ENCODE data around the gene RASSF5.
"Not testable (repeated sequence)": the region's sequence is repeated elsewhere in the genome, so short reads cannot be mapped to it uniquely, and the experiment has no call there.

The RASSF5 gene

DNA sequence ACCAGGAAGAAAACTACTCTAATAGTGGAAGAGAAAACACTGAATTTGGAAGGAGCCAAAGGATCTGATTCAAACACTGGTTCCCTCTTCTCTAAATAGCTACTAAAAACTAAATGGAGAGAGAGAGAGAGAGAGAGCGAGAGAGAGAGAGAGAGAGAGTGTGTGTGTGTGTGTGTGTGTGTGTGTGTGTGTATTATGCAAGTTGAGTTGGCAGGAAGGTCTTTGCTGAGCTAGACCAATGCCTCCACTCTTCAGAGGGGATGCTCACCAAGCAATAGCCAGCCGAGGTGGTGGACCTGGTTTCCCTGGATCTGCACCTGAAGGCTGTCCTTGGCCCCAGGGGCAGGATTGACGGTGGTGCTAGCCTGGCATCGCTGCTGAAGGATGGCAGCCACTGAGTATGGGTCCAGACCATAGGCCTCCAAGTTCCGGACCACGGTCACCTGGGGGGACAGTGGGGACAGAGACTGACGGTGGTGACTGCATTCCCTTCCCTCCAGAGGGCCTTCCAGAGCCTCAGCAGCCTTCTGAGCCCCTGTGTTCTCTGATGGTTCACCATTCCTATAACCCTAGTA, 86.1 kb downstream of the RASSF5 start:
- Histone ChIP-seq H3K36me3 (ENCODE audit: control insufficient read depth, insufficient read depth, low read length) (peaks cover 67% of the 10 kb centered on the region), H3K9ac (ENCODE audit: low read length) (no peak overlapping the region), H3K27ac (ENCODE audit: low read depth, low read length) (no peak overlapping the region), H3K27me3 (ENCODE audit: control insufficient read depth, insufficient read depth, low read length) (no peaks in the 10 kb centered on the region), H3K9me3 (ENCODE audit: control insufficient read depth, insufficient read depth, low read depth, low read length) (no peaks in the 10 kb centered on the region), H3K4me1 (ENCODE audit: control insufficient read depth, insufficient read depth, low read length) (no peaks in the 10 kb centered on the region), H3K4me3 (ENCODE audit: low read depth, low read length) (no peak overlapping the region)

DNA sequence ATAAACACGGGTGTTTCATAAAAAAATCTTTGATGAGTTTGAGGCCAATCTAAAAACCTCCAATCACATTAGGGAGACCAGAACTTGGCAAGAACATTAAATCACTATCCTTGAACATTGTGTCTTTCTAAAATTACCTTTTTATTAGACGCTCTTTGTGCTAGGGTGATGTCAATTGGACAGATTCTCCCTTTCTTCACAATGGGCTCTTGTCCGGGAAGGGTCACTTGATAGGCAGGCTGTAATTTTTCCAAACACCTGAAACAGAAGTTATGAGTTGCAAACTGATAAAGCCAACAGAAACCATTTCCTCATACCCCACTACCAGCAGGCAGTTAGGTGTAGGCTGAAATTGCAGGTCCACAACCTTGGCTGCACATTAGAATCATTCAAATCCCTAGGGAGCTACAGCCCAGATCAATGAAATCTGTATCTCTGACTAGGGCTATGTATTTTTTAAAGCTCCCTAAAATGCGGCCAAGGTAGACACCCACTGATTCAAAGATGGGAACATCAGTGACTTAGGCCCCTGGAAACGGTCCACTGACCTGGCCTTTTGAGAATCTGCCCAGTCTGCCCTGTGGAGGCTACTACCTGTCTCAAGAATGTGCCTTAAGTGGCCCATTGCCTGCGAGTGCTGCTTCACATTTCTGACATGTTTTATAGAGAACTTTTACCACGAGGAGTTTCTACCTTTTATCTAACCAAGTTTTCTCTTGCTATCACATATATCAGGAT, 88.4 kb downstream of the RASSF5 start:
- H3K27me3 ChIP-seq (ENCODE audit: control insufficient read depth, insufficient read depth, low read length) = no peaks in the 10 kb centered on the region
- H3K36me3 ChIP-seq (ENCODE audit: control insufficient read depth, insufficient read depth, low read length) = peaks cover 84% of the 10 kb centered on the region
- no peaks in the 10 kb centered on the region for H3K9me3 ChIP-seq (ENCODE audit: control insufficient read depth, insufficient read depth, low read depth, low read length)
- H3K9ac ChIP-seq (ENCODE audit: low read length) = no peak overlapping the region
- no peaks in the 10 kb centered on the region for H3K4me1 ChIP-seq (ENCODE audit: control insufficient read depth, insufficient read depth, low read length)
- no peak overlapping the region for H3K27ac ChIP-seq (ENCODE audit: low read depth, low read length)
- no peak overlapping the region for H3K4me3 ChIP-seq (ENCODE audit: low read depth, low read length)

DNA sequence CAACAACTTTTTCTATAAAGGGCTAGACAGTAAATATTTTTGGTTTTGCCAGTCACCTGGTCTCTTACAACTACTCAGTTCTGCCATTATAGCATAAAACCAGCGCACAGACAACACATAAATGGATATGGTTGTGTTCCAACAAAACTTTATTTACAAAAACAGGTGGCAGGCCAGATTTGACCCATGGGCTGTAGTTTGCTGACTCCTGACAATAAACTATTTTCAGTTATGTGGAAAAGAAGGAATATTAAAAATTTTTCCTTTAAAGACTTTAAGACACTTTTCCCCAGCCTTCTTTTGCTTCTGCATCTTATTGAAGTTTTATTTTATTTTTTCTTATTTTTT, 89.0 kb downstream of the RASSF5 start:
- Histone ChIP-seq H3K9me3 (ENCODE audit: control insufficient read depth, insufficient read depth, low read depth, low read length) (no peaks in the 10 kb centered on the region), H3K4me3 (ENCODE audit: low read depth, low read length) (no peak overlapping the region), H3K36me3 (ENCODE audit: control insufficient read depth, insufficient read depth, low read length) (peaks cover 81% of the 10 kb centered on the region), H3K4me1 (ENCODE audit: control insufficient read depth, insufficient read depth, low read length) (no peaks in the 10 kb centered on the region), H3K9ac (ENCODE audit: low read length) (no peak overlapping the region), H3K27ac (ENCODE audit: low read depth, low read length) (no peak overlapping the region), H3K27me3 (ENCODE audit: control insufficient read depth, insufficient read depth, low read length) (no peaks in the 10 kb centered on the region)

DNA sequence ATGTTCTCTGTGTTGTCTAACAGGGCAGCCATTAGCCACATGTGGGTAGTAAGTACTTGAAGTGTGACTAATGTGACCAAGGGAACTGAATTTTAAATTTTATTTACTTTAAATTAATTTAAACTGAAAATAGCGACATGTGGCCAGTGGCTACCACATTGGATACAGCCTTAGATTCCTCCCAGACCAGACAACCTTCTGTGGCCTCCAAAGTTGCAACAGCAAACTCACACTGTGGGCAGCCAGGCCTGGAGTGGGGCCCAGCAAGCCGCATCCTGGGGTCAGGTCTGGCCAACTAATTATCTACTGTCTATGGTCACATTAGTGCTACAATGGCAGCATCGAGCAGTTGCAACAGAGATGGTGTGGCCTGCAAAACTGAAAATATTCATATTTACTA, 93.2 kb downstream of the RASSF5 start:
- no peak overlapping the region for H3K4me3 ChIP-seq (ENCODE audit: low read depth, low read length)
- H3K4me1 ChIP-seq (ENCODE audit: control insufficient read depth, insufficient read depth, low read length) = no peaks in the 10 kb centered on the region
- no peak overlapping the region for H3K27ac ChIP-seq (ENCODE audit: low read depth, low read length)
- H3K9ac ChIP-seq (ENCODE audit: low read length) = no peak overlapping the region
- no peaks in the 10 kb centered on the region for H3K27me3 ChIP-seq (ENCODE audit: control insufficient read depth, insufficient read depth, low read length)
- H3K9me3 ChIP-seq (ENCODE audit: control insufficient read depth, insufficient read depth, low read depth, low read length) = no peaks in the 10 kb centered on the region
- H3K36me3 ChIP-seq (ENCODE audit: control insufficient read depth, insufficient read depth, low read length) = peaks cover 73% of the 10 kb centered on the region

DNA sequence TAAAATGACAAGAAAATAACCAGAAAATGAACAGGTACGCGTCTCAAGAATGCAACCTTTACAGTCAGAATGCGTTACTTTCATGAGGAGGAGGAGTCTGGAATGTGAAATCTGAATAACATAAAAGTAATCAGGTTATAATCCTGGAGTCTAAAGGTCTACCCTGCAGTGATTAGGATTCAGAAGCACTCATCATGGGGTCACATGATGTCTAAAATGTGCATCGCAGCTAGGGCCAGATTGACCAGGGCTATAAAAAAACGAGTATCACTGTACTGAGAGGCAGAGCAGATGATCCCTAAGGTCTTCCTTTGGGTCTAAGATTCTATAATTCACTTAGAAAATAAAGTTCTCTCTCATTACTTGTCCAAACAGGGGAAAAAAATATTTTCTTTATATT, 97.5 kb downstream of the RASSF5 start:
- Histone ChIP-seq H3K27me3 (ENCODE audit: control insufficient read depth, insufficient read depth, low read length) (no peaks in the 10 kb centered on the region), H3K9ac (ENCODE audit: low read length) (no peak overlapping the region), H3K9me3 (ENCODE audit: control insufficient read depth, insufficient read depth, low read depth, low read length) (no peaks in the 10 kb centered on the region), H3K4me1 (ENCODE audit: control insufficient read depth, insufficient read depth, low read length) (no peaks in the 10 kb centered on the region), H3K36me3 (ENCODE audit: control insufficient read depth, insufficient read depth, low read length) (peaks cover 48% of the 10 kb centered on the region), H3K4me3 (ENCODE audit: low read depth, low read length) (no peak overlapping the region), H3K27ac (ENCODE audit: low read depth, low read length) (no peak overlapping the region)

DNA sequence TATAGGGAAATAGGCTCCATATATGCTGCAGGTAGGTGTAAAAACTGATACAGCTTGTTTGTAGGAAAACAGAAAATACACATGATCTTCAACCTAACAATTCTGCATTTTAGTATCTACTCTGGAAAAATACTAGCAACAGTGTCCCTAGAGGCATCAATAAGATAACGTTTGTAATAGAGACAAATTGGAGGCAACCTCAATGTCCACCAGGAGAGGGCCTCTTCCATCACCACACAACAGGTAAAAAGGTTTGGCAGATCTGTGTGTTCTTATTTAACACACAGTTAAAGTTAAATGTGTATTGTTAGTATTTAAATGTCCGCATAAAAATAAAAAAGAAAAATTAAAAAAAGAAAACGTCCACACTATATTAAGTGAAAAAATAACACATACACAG, 99.5 kb downstream of the RASSF5 start:
- H3K27me3 ChIP-seq (ENCODE audit: control insufficient read depth, insufficient read depth, low read length) = no peaks in the 10 kb centered on the region
- no peak overlapping the region for H3K27ac ChIP-seq (ENCODE audit: low read depth, low read length)
- H3K4me3 ChIP-seq (ENCODE audit: low read depth, low read length) = no peak overlapping the region
- H3K9ac ChIP-seq (ENCODE audit: low read length) = no peak overlapping the region
- H3K4me1 ChIP-seq (ENCODE audit: control insufficient read depth, insufficient read depth, low read length) = 0 out of 2 replicates have a peak, but pooled peaks cover 4% of the 10 kb centered on the region
- H3K36me3 ChIP-seq (ENCODE audit: control insufficient read depth, insufficient read depth, low read length) = peaks cover 34% of the 10 kb centered on the region
- no peaks in the 10 kb centered on the region for H3K9me3 ChIP-seq (ENCODE audit: control insufficient read depth, insufficient read depth, low read depth, low read length)

DNA sequence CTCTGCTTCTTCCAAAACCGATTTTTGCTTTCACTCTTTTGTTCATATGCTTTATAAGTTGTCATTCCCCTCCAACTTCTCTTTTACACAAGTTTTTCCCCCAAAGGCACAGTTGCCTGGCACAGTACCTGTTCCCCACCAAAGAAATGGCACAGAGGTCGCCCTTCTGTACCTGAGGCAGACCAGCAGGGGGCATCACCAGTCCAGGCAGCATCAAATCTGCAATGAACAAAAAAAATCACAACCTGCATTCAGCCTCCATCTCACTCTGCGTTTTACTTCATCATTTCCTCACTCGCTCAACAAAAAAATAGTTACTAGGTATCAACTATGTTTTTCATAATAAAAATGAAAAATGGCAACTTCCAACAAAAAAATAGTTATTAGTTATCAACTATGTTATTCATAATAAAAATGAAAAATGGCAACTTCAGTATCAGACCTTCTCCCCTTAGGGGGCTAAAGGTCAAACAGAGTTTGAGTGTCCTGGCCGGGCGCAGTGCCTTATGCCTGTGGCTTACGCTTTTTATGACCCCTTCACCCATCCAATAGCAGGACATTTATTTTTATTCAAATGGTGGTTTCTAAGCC, 100.9 kb downstream of the RASSF5 start:
- Histone ChIP-seq H3K27me3 (ENCODE audit: control insufficient read depth, insufficient read depth, low read length) (no peaks in the 10 kb centered on the region), H3K4me3 (ENCODE audit: low read depth, low read length) (no peak overlapping the region), H3K4me1 (ENCODE audit: control insufficient read depth, insufficient read depth, low read length) (0 out of 2 replicates have a peak, but pooled peaks cover 4% of the 10 kb centered on the region), H3K9ac (ENCODE audit: low read length) (no peak overlapping the region), H3K27ac (ENCODE audit: low read depth, low read length) (no peak overlapping the region), H3K9me3 (ENCODE audit: control insufficient read depth, insufficient read depth, low read depth, low read length) (no peaks in the 10 kb centered on the region), H3K36me3 (ENCODE audit: control insufficient read depth, insufficient read depth, low read length) (peaks cover 21% of the 10 kb centered on the region)

DNA sequence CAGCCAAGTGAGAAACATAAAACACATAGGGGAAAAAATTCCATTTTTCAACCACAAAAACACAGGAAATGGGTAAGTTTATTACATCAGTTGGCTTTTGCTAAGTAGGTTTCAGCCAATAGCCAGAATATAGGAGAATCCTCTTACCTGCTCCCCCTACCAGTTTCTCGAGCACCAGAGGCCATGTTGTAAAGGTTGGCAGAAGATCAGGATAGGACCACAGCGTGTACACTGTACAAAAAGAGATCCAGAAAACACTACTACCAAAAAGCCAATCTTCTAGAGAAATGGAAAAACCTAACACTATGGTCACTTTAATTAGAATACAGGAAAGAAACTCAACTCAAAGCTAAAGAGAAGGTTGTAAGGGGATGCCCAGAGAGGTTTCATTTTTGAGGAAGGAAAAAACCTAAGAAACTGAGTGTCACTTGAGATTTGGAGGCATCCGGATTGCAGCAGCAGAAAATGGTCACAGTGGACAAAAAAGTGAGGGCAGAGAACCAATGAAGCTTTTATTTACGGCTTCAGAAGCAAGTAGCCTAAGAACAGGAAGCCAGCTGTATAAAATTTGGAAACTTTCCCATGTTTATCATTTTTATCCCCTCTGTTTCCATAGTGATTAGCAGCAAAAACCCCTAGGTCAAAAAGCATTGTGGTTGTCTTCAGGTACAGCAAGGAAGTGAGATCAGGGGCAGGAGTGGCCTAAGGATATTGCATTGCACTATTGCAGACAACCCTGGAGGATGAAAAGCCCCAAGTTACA, 102.1 kb downstream of the RASSF5 start:
- Histone ChIP-seq H3K27ac (ENCODE audit: low read depth, low read length) (no peak overlapping the region; the same call in 1 of the 2 replicates), H3K36me3 (ENCODE audit: control insufficient read depth, insufficient read depth, low read length) (peaks cover 12% of the 10 kb centered on the region), H3K4me3 (ENCODE audit: low read depth, low read length) (no peak overlapping the region), H3K27me3 (ENCODE audit: control insufficient read depth, insufficient read depth, low read length) (no peaks in the 10 kb centered on the region), H3K4me1 (ENCODE audit: control insufficient read depth, insufficient read depth, low read length) (0 out of 2 replicates have a peak, but pooled peaks cover 4% of the 10 kb centered on the region), H3K9ac (ENCODE audit: low read length) (no peak overlapping the region), H3K9me3 (ENCODE audit: control insufficient read depth, insufficient read depth, low read depth, low read length) (no peaks in the 10 kb centered on the region)

DNA sequence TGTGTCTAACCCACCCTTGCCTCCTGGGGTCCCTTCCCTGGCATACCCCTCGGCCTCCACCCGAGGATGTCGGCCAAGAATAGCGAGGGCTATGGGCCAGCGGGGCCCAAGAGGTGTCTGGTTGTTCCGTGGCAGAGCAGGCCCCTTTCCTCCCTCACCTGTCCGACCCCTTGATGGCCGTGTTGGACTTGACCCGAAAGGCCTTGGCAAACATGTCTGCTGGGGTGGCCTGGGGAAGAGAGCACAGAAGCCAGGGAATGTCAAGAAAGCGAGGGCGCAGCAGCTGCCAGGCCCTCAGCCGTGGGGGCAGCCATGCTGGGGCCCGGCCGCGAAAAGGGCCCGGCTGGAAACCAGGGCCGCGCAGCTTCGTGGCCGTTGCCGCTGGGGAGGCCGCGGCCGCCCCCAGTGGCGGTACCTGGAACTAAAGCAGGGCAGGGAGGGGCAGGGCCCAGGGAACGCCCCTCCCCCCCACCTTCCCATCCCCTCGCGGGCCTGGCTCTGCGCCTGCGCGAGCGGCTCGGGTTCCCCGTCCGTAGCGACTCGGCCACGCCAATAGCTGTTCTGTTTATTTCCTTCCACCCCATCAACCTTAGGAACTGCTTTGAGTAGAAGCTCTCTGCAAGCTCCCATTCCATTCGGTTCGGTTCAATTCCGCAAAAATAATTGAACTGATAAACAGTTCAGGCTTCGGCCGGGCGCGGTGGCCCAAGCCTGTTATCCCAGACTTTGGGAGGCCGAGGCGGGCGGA, 105.0 kb downstream of the RASSF5 start, which contains the start of gene EIF2D:
Gene EIF2D (minus strand): TSS at position 337 of the 748 bp plus-strand sequence. CDS start 123 bp downstream, at position 214.
- peak within 1 kb of the TSS; percentile 89 for H3K4me3 ChIP-seq (ENCODE audit: low read depth, low read length)
- H3K27ac ChIP-seq (ENCODE audit: low read depth, low read length) = peak within 1 kb of the TSS; percentile 86
- no peaks in the 10 kb centered on the region for H3K9me3 ChIP-seq (ENCODE audit: control insufficient read depth, insufficient read depth, low read depth, low read length)
- no peaks in the 10 kb centered on the region for H3K27me3 ChIP-seq (ENCODE audit: control insufficient read depth, insufficient read depth, low read length)
- H3K36me3 ChIP-seq (ENCODE audit: control insufficient read depth, insufficient read depth, low read length) = peaks cover 5% of the 10 kb centered on the region
- H3K4me1 ChIP-seq (ENCODE audit: control insufficient read depth, insufficient read depth, low read length) = 0 out of 2 replicates have a peak, but pooled peaks cover 4% of the 10 kb centered on the region
- H3K9ac ChIP-seq (ENCODE audit: low read length) = peak within 1 kb of the TSS; percentile 92

DNA sequence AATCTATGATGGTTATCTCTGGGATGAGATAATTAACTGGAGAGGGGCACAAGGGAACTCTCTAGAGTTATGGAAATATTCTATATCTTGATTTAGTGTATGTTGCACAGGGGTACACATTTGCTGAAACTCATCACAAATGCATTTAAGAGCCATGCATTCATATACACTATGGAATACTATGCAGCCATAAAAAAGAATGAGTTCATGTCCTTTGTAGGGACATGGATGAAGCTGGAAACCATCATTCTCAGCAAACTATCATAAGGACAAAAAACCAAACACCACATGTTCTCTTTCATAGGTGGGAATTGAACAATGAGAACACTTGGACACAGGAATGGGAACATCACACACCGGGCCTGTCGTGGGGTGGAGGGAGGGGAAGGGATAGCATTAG, 119.1 kb downstream of the RASSF5 start:
- H3K9me3 ChIP-seq (ENCODE audit: control insufficient read depth, insufficient read depth, low read depth, low read length); H3K27me3 ChIP-seq (ENCODE audit: control insufficient read depth, insufficient read depth, low read length); H3K27ac ChIP-seq (ENCODE audit: low read depth, low read length); H3K36me3 ChIP-seq (ENCODE audit: control insufficient read depth, insufficient read depth, low read length); H3K4me3 ChIP-seq (ENCODE audit: low read depth, low read length); H3K4me1 ChIP-seq (ENCODE audit: control insufficient read depth, insufficient read depth, low read length); H3K9ac ChIP-seq (ENCODE audit: low read length): not testable (repeated sequence)

Data from HUES6 (cell line).